Subcutaneous abdominal adipose tissue (tissue), 5 donors: ENCODE data around the gene NOTO.

Source experiments
- H3K27ac ChIP-seq: one replicate; pipeline ENCODE4 v1.7.0; 2013; ENCODE audit warnings: low read depth, mild to moderate bottlenecking, inconsistent platforms, low read length, moderate library complexity
- H3K27me3 ChIP-seq, 5 donors: one replicate each; pipeline ENCODE4 v1.7.0; 2013; ENCODE audit warnings: low read length in 5 of 5, inconsistent platforms in 1 of 5; ENCODE audit not compliant: control insufficient read depth in 5 of 5, insufficient read depth in 4 of 5
- H3K36me3 ChIP-seq, 5 donors: one replicate each; pipeline ENCODE4 v1.7.0; 2013; ENCODE audit warnings: low read length in 5 of 5; ENCODE audit not compliant: control insufficient read depth in 5 of 5, insufficient read depth in 5 of 5
- H3K4me1 ChIP-seq, 5 donors: one replicate each; pipeline ENCODE4 v1.7.0; 2013; ENCODE audit warnings: low read length in 5 of 5, mild to moderate bottlenecking in 3 of 5, moderate library complexity in 1 of 5; ENCODE audit not compliant: control insufficient read depth in 5 of 5, insufficient read depth in 5 of 5
- H3K4me3 ChIP-seq, 5 donors: one replicate each; pipeline ENCODE4 v1.7.0; 2013; ENCODE audit warnings: low read length in 5 of 5, low read depth in 1 of 5
- H3K9ac ChIP-seq, 5 donors: one replicate each; pipeline ENCODE4 v1.7.0; 2013; ENCODE audit warnings: low read length in 5 of 5, mild to moderate bottlenecking in 4 of 5, moderate library complexity in 3 of 5
- H3K9me3 ChIP-seq, 5 donors: one replicate each; pipeline ENCODE4 v1.7.0; 2013; ENCODE audit warnings: low read length in 5 of 5; ENCODE audit not compliant: control insufficient read depth in 5 of 5
- donor health status: healthy.
- donor health status: healthy.
- donor health status: healthy.
- donor health status: healthy.
- donor health status: healthy.

NOTO gene

DNA sequence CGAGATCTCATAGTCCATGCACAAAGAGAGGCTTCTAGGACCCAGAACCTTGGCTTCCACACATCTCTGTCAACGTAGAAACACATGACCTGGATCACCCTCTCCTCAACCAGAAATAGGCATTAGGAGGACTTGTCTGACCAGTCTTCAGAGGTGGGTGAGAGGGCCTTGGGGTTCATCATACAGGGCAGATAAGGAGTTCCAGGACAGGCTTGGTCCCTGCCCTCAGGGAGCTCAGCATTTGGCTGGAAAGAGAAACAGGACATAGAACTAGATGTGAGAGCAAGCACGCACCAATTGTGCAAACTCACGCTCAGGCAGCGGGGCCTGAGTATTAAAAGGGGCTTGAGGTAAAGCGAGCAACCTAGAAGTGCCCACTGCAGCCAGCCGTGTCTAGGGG is 28.6 kb upstream of the NOTO start:
- Histone ChIP-seq H3K4me1 (peaks cover 0 to 31% (median 25%) of the 10 kb centered on the region in 5 donors), H3K36me3 (no peaks in the 10 kb centered on the region), H3K9ac (no peak overlapping the region), H3K9me3 (no peaks in the 10 kb centered on the region), H3K4me3 (no peak overlapping the region), H3K27me3 (peaks cover 0 to 14% (median 3%) of the 10 kb centered on the region in 5 donors), H3K27ac (no peak overlapping the region)

DNA sequence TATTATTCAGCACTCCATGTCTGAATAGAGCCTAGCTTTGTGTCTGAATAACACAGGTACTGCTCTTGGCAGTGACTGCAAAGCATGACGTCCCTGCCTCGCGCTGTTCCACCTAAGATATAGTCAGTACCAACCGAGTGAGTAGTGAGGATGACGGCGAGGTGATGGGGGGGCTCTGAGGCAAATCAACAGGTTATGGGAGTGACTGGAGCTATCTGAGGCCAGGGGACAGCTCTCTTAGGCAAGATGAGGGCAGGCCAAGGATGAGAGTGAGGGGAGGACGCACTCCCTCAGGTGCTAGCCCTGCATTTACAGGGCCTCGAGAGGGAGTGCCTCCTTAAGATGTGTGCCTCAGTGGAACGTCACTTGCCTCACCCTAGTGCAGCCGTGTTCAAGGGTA is 28.1 kb upstream of the NOTO start:
- Histone ChIP-seq H3K27ac (no peak overlapping the region), H3K4me1 (peaks cover 0 to 31% (median 25%) of the 10 kb centered on the region in 5 donors), H3K9ac (no peak overlapping the region), H3K27me3 (peaks cover 0 to 14% (median 3%) of the 10 kb centered on the region in 5 donors), H3K4me3 (no peak overlapping the region), H3K36me3 (no peaks in the 10 kb centered on the region), H3K9me3 (no peaks in the 10 kb centered on the region)

DNA sequence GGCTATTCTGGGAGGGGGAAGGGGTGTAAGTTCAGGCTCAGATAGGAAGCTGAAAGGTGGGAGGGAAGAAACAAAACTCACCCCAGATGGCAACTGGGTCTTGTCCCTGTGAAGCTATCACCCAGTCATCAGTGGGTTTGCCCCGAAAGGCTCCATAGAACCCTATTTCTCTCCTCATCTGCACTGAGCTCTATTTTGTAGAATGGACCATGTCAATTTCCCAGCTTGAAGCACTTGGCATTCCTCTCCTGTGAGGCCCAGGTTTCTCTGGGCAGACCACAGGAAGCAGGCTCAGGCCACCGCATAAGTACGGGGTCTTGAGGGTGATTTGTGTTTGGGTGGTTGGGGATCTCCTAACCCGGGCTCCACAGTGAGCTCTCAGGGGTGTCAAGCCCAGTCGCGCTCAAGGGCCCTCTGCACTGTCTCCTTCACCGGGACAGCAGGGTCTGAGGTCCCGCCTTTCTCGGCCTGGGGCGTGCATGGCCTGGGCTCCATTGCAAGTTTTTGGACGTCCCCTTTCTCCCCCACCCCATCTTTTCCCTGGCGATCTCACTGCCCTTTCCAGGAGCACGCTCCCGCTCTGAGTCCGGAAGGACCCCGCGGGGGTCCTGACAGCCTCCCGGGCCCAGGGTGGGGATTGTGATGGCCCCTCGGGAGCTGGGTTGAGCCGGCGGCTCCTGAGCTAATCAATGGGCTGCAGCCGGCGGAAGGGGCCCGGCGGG is 27.3 kb upstream of the NOTO start:
- peak overlapping the region in 4 of 5 donors; percentile 60 to 84 (median 74) for H3K4me3 ChIP-seq
- H3K4me1 ChIP-seq = peaks cover 0 to 31% (median 25%) of the 10 kb centered on the region in 5 donors
- no peaks in the 10 kb centered on the region for H3K36me3 ChIP-seq
- peak overlapping the region in 2 of 5 donors; percentile 36 to 79 for H3K9ac ChIP-seq
- H3K27ac ChIP-seq = no peak overlapping the region
- H3K27me3 ChIP-seq = peaks cover 0 to 14% (median 6%) of the 10 kb centered on the region in 5 donors
- H3K9me3 ChIP-seq = no peaks in the 10 kb centered on the region

DNA sequence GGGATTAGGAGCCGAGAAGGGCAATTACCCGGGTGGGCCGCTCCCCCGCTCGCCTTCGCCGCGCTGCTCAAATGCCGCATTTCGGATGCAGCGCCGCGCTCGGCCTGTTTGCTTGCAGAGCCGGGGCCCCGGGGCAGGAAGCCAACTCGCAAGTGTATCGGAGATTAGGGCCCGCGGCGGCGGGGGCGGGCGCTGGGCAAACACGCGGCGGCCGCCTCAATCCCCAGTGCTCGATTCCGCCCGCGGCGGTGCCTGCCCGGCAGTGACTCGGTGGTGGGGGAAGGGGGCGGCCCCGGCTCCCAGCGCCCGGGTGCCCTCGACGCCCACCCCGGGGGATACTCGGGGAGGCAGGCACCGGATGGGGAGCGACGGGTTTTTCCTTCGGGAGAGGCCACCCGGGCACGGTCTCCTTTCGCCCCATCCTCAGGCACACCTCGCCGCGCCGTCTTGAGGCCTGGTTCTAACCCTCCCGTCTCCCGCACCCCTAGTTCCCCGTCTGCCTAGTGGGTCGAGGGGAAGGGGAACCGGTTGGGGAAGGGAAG is 26.6 kb upstream of the NOTO start:
- no peak overlapping the region for H3K27ac ChIP-seq
- no peaks in the 10 kb centered on the region for H3K36me3 ChIP-seq
- peak overlapping the region in 4 of 5 donors; percentile 60 to 84 (median 74) for H3K4me3 ChIP-seq
- H3K9ac ChIP-seq = peak overlapping the region in 4 of 5 donors; percentile 31 to 81 (median 78)
- H3K9me3 ChIP-seq = no peaks in the 10 kb centered on the region
- peaks cover 0 to 14% (median 6%) of the 10 kb centered on the region in 5 donors for H3K27me3 ChIP-seq
- H3K4me1 ChIP-seq = peaks cover 0 to 31% (median 25%) of the 10 kb centered on the region in 5 donors

DNA sequence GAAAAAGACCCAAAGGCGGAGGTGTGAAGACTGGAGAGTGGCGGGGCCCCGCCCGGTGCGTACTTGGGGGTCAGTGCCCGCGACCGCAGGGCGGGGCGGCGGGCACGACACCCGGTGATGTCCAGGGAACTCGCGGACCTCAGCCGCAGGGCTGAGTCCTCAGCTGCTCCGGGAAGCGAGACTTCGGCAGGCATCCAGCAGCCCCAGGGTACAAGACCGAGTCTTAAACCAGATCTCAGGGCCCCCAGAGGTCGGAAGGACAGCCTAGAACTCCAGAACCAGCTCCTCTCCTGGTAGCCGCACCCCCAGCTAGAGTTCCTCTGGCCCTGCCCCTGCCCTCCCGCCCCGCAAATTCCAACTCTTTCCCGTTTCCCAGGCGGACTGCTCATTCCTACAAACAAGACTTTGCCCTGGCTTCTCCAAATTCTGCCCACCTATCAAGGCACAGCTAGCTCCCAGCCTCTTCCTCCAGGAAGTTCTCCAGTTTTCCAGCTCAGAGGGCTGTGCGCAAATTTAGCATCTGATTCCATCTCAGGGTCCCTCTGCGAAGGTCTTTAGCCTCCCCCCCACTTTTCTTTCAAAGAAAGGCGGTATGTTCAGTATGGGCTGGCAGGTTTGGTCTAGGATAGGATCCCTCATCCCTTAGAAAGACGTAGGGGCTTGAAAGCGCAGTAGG is 26.0 kb upstream of the NOTO start:
- Histone ChIP-seq H3K36me3 (no peaks in the 10 kb centered on the region), H3K27ac (peak overlapping the region; percentile 85), H3K27me3 (peaks cover 0 to 14% (median 6%) of the 10 kb centered on the region in 5 donors), H3K9me3 (no peaks in the 10 kb centered on the region), H3K9ac (peak overlapping the region; percentile 31 to 81 (median 77)), H3K4me1 (peaks cover 0 to 31% (median 25%) of the 10 kb centered on the region in 5 donors), H3K4me3 (peak overlapping the region; percentile 60 to 84 (median 72))

DNA sequence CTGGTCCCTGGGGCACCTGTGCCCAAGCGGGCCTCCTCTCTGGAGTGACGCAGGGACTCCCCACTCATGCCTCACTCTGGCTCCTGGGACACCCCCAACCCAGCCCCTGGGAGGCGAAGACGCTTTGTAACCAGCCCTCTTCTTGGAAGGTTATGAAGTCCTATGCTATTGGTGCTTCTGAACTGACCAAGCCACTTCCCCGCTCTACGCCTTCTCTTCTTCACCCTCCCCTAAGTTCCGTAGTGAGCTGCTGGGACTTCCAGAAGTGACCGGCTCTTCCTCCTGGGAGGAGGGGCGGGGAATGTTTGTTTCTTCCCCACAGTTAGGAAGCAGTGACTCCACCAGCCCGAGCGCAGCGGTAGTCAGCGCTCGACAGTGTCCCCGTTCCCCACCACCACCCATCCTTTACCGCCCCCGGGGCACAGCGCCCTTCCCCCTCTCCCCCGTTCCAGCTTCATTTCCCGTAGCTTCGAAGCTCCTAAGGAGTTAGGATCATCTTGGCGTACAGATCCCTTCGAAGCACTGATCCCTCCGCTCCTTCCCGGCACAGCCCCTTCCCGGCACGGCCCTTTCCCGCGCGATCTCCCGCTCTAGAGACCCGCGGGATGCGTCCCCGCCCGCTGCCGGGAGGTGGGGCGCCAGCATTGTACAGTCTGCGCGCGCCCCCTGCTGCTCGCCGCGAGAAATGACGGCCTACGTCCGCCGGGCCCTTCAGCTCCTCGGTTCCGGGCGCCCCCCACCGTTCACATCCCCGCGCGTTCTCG is 25.3 kb upstream of the NOTO start:
- H3K27ac ChIP-seq = peak overlapping the region; percentile 85
- H3K9ac ChIP-seq = peak overlapping the region; percentile 31 to 81 (median 77)
- no peaks in the 10 kb centered on the region for H3K36me3 ChIP-seq
- peak overlapping the region; percentile 60 to 84 (median 72) for H3K4me3 ChIP-seq
- H3K4me1 ChIP-seq = peaks cover 0 to 31% (median 25%) of the 10 kb centered on the region in 5 donors
- no peaks in the 10 kb centered on the region for H3K9me3 ChIP-seq
- peaks cover 0 to 14% (median 6%) of the 10 kb centered on the region in 5 donors for H3K27me3 ChIP-seq

DNA sequence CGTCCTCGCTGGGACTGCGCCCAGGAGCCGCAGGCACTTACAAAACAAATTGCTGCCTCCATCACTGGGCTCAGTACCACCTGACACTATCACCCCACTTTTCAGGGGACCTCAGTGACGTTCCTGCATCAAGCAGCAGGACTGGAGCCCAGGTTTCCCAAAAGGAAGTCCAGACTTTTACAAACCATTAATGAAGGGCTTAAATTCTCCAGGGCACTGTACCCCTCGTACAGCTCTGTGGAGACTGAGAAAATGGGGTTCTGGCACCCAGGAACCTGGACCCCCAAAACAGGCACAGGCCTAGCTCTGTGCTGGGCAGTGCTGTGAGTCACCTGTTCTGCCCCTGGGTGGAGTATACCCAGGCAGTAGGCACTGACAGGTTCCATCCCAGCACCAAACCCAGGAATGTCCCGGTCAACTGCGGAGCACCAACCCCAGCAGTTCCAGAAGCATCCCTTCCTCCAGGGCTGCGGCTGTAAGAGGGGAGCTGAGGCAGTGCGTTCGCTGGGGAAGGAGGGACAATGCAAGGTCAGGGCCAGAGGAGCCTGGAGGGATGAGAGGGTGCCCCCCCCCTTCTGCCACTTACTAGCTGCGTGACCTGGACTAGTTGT is 24.6 kb upstream of the NOTO start:
- Histone ChIP-seq H3K4me1 (peaks cover 0 to 31% (median 25%) of the 10 kb centered on the region in 5 donors), H3K36me3 (no peaks in the 10 kb centered on the region), H3K27me3 (peaks cover 0 to 11% (median 6%) of the 10 kb centered on the region in 5 donors), H3K9ac (peak overlapping the region in 1 of 5 donors; percentile 79), H3K27ac (peak overlapping the region; percentile 85), H3K9me3 (no peaks in the 10 kb centered on the region), H3K4me3 (peak overlapping the region in 3 of 5 donors; percentile 72 to 84 (median 76))

DNA sequence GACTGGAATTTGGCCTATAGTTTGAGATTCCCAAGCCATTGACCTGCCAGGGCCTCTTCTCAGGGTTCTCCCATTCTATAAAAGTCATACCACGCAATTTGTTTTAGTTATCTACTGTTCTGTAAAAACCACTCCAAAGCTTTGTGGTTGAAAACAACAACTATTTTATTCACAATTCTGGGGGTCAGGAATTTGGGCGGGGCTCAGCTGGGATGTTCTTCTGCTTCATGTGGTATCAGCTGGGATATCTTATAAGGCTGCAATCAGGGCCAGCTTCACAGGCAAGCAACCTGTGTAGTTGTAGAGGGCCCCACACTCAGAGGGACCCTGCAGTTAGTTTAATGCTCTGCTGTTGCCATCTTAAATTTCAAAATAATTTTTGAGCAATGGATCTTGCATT is 16.4 kb upstream of the NOTO start:
- H3K4me3 ChIP-seq = no peak overlapping the region
- H3K27me3 ChIP-seq = peaks cover 0 to 6% (median 0%) of the 10 kb centered on the region in 5 donors
- no peaks in the 10 kb centered on the region for H3K36me3 ChIP-seq
- no peak overlapping the region for H3K27ac ChIP-seq
- H3K9me3 ChIP-seq = peaks cover 0 to 9% (median 0%) of the 10 kb centered on the region in 5 donors
- H3K9ac ChIP-seq = no peak overlapping the region
- H3K4me1 ChIP-seq = no peaks in the 10 kb centered on the region

DNA sequence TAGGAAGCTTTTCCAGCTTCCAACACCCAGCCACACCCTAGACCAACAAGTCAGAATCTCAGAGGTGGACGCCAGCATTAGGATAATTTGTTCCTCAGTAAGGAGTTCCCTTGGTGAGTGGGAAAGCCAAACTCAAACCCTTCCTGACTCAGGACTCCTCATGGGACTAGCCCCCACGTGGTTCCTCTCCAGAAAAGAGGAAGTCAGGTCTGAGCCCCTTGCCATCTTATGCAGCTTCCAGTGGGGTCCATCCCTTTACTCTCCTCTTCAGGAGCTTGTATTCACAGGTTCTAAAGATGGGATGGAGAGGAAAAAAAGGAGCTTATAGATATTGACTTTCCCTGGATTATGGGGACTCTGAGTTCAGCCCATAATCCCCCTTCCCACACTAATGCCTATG is 14.8 kb upstream of the NOTO start:
- Histone ChIP-seq H3K9me3 (peaks cover 0 to 9% (median 0%) of the 10 kb centered on the region in 5 donors), H3K27ac (no peak overlapping the region), H3K9ac (no peak overlapping the region), H3K4me3 (no peak overlapping the region), H3K27me3 (peaks cover 0 to 6% (median 0%) of the 10 kb centered on the region in 5 donors), H3K36me3 (no peaks in the 10 kb centered on the region), H3K4me1 (no peaks in the 10 kb centered on the region)
